Cardiac atrium fibroblast (primary cell): ENCODE measurements around the gene CFAP20DC. TPM values are rescaled to one million over a fixed set of nuclear protein-coding genes. Genes with fewer than 3 reads are reported as not detected.

Source experiments
- total RNA-seq: library from RNA; depleted of rRNA; stranded (reverse); fragments of >200 nt; gene quantifications from 2 replicates; pipeline ENCODE4 v1.2.3, GENCODE V29; 2015

Gene CFAP20DC
- total RNA-seq = 4.5 and 7.2 TPM in 2 replicates

DNA sequence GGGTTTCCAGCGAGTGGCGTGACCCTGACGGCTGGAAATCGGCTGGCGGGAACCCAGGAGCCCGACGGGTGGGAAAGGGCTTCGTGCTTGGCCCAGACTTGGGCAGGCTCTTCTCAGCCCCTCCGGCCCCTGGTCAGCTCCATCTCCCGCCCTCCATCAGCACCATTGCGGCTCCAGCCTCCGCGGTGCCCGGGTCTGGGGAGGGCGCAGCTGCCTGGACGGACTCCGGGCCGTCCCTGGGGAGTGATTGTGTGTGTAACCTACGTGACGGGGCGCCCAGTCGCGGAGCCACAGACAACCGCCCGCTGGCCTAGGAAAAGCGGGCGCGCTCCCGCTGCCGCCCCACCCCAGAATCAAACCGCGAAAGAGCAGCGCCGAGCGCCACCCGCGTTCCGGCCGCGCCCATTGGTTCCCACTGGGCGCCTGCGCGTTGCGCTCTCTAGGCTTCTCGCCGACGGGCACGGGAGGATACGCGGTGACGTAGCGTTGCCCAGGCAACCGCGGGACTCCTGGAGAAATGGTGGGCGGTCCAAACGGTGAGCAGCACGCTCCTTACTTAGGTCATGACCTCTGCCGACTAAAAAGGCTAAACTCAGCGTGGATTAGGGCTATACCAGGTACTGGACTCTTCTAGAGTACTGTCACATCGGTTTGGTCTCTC lies at the start of gene CFAP20DC:
Gene CFAP20DC (minus strand): TSS at position 355 of the 661 bp plus-strand sequence. CDS start 394 bp downstream, outside the sequence.

